Activated CD8-positive, alpha-beta T cell treated with anti-CD3 and anti-CD28 coated beads for 36 hours (primary cell): Measurements from ENCODE around the gene CLUH. TPM values are rescaled to one million over a fixed set of nuclear protein-coding genes. Genes with fewer than 3 reads are reported as not detected.

Source experiments
- ATAC-seq: fragments of 200-7000 bp; cut with Tn5 transposase; one replicate; pipeline ENCODE4 v1.10.0; 2021; ENCODE audit warnings: mild to moderate bottlenecking, moderate library complexity
- CTCF ChIA-PET: fragments of 350-600 bp; sonication (Branson Sonifier 250); formaldehyde crosslinking; loops from one replicate; lab custom pipeline; 2021; ENCODE audit warnings: antibody characterized with exemption; lab: Charles Lee
- POLR2A ChIA-PET: fragments of 350-600 bp; sonication (Branson Sonifier 250); formaldehyde crosslinking; loops from one replicate; lab custom pipeline; 2021; ENCODE audit warnings: antibody characterized with exemption; lab: Charles Lee
- DNase-seq: peaks from one replicate; pipeline ENCODE4 v3.0.0-alpha.2; 2020
- H3K27ac Mint-ChIP-seq: one replicate; pipeline ENCODE4 v1.8.0; 2021; ENCODE audit warnings: mild to moderate bottlenecking, mixed read lengths
- H3K27me3 Mint-ChIP-seq: one replicate; pipeline ENCODE4 v1.8.0; 2021; ENCODE audit warnings: mixed read lengths
- H3K36me3 Mint-ChIP-seq: one replicate; pipeline ENCODE4 v1.8.0; 2021; ENCODE audit warnings: low read depth, mixed read lengths
- H3K4me1 Mint-ChIP-seq: one replicate; pipeline ENCODE4 v1.8.0; 2021; ENCODE audit warnings: low read depth, mixed read lengths
- H3K4me3 Mint-ChIP-seq: one replicate; pipeline ENCODE4 v1.8.0; 2021; ENCODE audit warnings: mild to moderate bottlenecking, moderate library complexity, mixed read lengths
- H3K9me3 Mint-ChIP-seq: one replicate; pipeline ENCODE4 v1.8.0; 2021; ENCODE audit warnings: mixed read lengths
- CTCF ChIP-seq: fragments of 200-600 bp; IDR thresholded peaks from one replicate; pipeline ENCODE4 v1.8.0; 2022; ENCODE audit warnings: antibody characterized with exemption, mild to moderate bottlenecking
- intact Hi-C: fragments of 100-400 bp; cut with micrococcal nuclease; formaldehyde crosslinking; loops from one replicate; pipeline ENCODE4 v1.10.0; 2022
- total RNA-seq, 2 experiments: library from RNA; stranded (reverse); gene quantifications; one replicate each; pipeline ENCODE4 v1.2.3, GENCODE V29; 2021

Gene CLUH
- total RNA-seq, 2 experiments from 2014 or later: 105 to 111 TPM

GRCh38 chr17:2688351-2689342, 22.9 kb downstream of the CLUH start:
- intact Hi-C loops: no loop called here
- ChIA-PET CTCF (interaction anchor here (1.1 kb wide), 1 partner anchor 13 kb away, joined by 3 read pairs; no protein-coding TSS in a partner anchor), POLR2A (interaction anchor here (1.1 to 1.6 kb wide), 3 partner anchors 11 to 22 kb away, joined by 3 to 6 read pairs (median 4); no protein-coding TSS in a partner anchor)
- Mint-ChIP-seq H3K4me3 (no peak overlapping the region), H3K9me3 (no peaks in the 10 kb centered on the region), H3K27me3 (no peaks in the 10 kb centered on the region), H3K27ac (peak overlapping the region; percentile 55), H3K36me3 (peaks cover 10% of the 10 kb centered on the region), H3K4me1 (peaks cover 10% of the 10 kb centered on the region)
- ATAC-seq (no peak), DNase-seq (no peak)
- TF ChIP-seq CTCF: no peak

- H3K27ac Mint-ChIP-seq: peak overlapping the region; percentile 46
- H3K9me3 Mint-ChIP-seq: no peaks in the 10 kb centered on the region
- CTCF ChIA-PET: interaction anchor here (1.2 to 3.5 kb wide), 2 partner anchors 12 to 304 kb away, joined by 3 to 16 read pairs; no protein-coding TSS in a partner anchor
- ATAC-seq: no peak
- H3K36me3 Mint-ChIP-seq: peaks cover 14% of the 10 kb centered on the region
- no peak for TF ChIP-seq CTCF
- intact Hi-C loops: no loop called here
- H3K4me1 Mint-ChIP-seq: peaks cover 10% of the 10 kb centered on the region
- no peak for DNase-seq
- H3K27me3 Mint-ChIP-seq: no peaks in the 10 kb centered on the region
- POLR2A ChIA-PET: interaction anchor here (0.9 to 2.7 kb wide), 7 partner anchors 9 to 297 kb away, joined by 3 to 13 read pairs (median 3); no protein-coding TSS in a partner anchor
- H3K4me3 Mint-ChIP-seq: no peak overlapping the region
Measured at GRCh38 chr17:2687074-2687418, 24.5 kb downstream of the CLUH start.

GRCh38 chr17:2685696-2686095, 25.9 kb downstream of the CLUH start:
- Mint-ChIP-seq H3K27ac (no peak overlapping the region), H3K9me3 (no peaks in the 10 kb centered on the region), H3K36me3 (peaks cover 21% of the 10 kb centered on the region), H3K4me3 (no peak overlapping the region), H3K4me1 (peaks cover 10% of the 10 kb centered on the region), H3K27me3 (no peaks in the 10 kb centered on the region)
- no peak for TF ChIP-seq CTCF
- ChIA-PET POLR2A (interaction anchor here (1.0 to 2.7 kb wide), 4 partner anchors 10 to 174 kb away, joined by 4 to 13 read pairs (median 6); partner anchors contain the start of gene METTL16), CTCF (interaction anchor here (1.3 to 3.5 kb wide), 2 partner anchors 11 to 12 kb away, joined by 3 to 16 read pairs; no protein-coding TSS in a partner anchor)
- DNase-seq (no peak), ATAC-seq (no peak)
- intact Hi-C loops: no loop called here

- H3K9me3 Mint-ChIP-seq: no peaks in the 10 kb centered on the region
- no peak for ATAC-seq
- POLR2A ChIA-PET: interaction anchor here (0.8 kb wide), 1 partner anchor 20 kb away, joined by 3 read pairs; no protein-coding TSS in a partner anchor
- no peak overlapping the region for H3K4me3 Mint-ChIP-seq
- CTCF ChIA-PET: interaction anchor here (3.5 kb wide), 1 partner anchor 10 kb away, joined by 16 read pairs; no protein-coding TSS in a partner anchor
- no peaks in the 10 kb centered on the region for H3K27me3 Mint-ChIP-seq
- intact Hi-C loops: no loop called here
- no peak for TF ChIP-seq CTCF
- DNase-seq: no peak
- H3K4me1 Mint-ChIP-seq: peaks cover 10% of the 10 kb centered on the region
- H3K27ac Mint-ChIP-seq: no peak overlapping the region
- peaks cover 29% of the 10 kb centered on the region for H3K36me3 Mint-ChIP-seq
Measured at GRCh38 chr17:2684549-2684948, 27.0 kb downstream of the CLUH start.
